Trophoblast cell (in vitro differentiated cells and primary cell): ENCODE measurements around the gene ETV3.

Experiments
- DNase-seq, 2 donors: peaks; one replicate each; pipeline ENCODE4 v3.0.0-alpha.2; 2016
- H2AFZ ChIP-seq: 2 replicates; pipeline ENCODE4 v1.6.1; 2013; ENCODE audit warnings: low read length, moderate library complexity, mild to moderate bottlenecking; ENCODE audit not compliant: insufficient read depth, poor library complexity
- H2AK5ac ChIP-seq: 2 replicates; pipeline ENCODE4 v1.6.1; 2013; ENCODE audit warnings: mild to moderate bottlenecking, low read length
- H2BK120ac ChIP-seq: 2 replicates; pipeline ENCODE4 v1.6.1; 2013; ENCODE audit warnings: low read length, mild to moderate bottlenecking, moderate library complexity; ENCODE audit not compliant: insufficient read depth, poor library complexity
- H2BK12ac ChIP-seq: 2 replicates; pipeline ENCODE4 v1.6.1; 2013; ENCODE audit warnings: mild to moderate bottlenecking, low read length, moderate library complexity
- H2BK5ac ChIP-seq: 2 replicates; pipeline ENCODE4 v1.6.1; 2013; ENCODE audit warnings: low read length, low read depth, moderate library complexity, mild to moderate bottlenecking; ENCODE audit not compliant: poor library complexity
- H3K14ac ChIP-seq: 2 replicates; pipeline ENCODE4 v1.6.1; 2013; ENCODE audit warnings: mild to moderate bottlenecking, low read length
- H3K18ac ChIP-seq: 2 replicates; pipeline ENCODE4 v1.6.1; 2013; ENCODE audit warnings: mild to moderate bottlenecking, low read length
- H3K23ac ChIP-seq: 2 replicates; pipeline ENCODE4 v1.6.1; 2013; ENCODE audit warnings: low read length
- H3K27ac ChIP-seq: 2 replicates; pipeline ENCODE4 v1.5.1; 2013; ENCODE audit warnings: low read depth, mild to moderate bottlenecking, inconsistent platforms, low read length, moderate library complexity
- H3K27me3 ChIP-seq: 2 replicates; pipeline ENCODE4 v1.6.1; 2013; ENCODE audit warnings: inconsistent platforms, mild to moderate bottlenecking, low read length, moderate library complexity; ENCODE audit not compliant: insufficient read depth
- H3K36me3 ChIP-seq, 2 experiments: 1 replicate in 1 of 2; 2 replicates in 1 of 2; pipeline ENCODE4 v1.6.1; 2013; ENCODE audit warnings: low read length in 2 of 2, mild to moderate bottlenecking in 2 of 2, moderate library complexity in 1 of 2; ENCODE audit not compliant: insufficient read depth in 2 of 2, control insufficient read depth in 1 of 2
- H3K4ac ChIP-seq: 2 replicates; pipeline ENCODE4 v1.6.1; 2013; ENCODE audit warnings: low read depth, mild to moderate bottlenecking, low read length, moderate library complexity
- H3K4me1 ChIP-seq, 2 experiments: 1 replicate in 1 of 2; 2 replicates in 1 of 2; pipeline ENCODE4 v1.6.1; 2013; ENCODE audit warnings: low read length in 2 of 2, mild to moderate bottlenecking in 2 of 2, moderate library complexity in 1 of 2; ENCODE audit not compliant: insufficient read depth in 2 of 2, control insufficient read depth in 1 of 2
- H3K4me2 ChIP-seq: 2 replicates; pipeline ENCODE4 v1.6.1; 2013; ENCODE audit warnings: inconsistent platforms, mild to moderate bottlenecking, low read length, moderate library complexity
- H3K4me3 ChIP-seq: 2 replicates; pipeline ENCODE4 v1.5.1; 2013; ENCODE audit warnings: mild to moderate bottlenecking, low read depth, low read length, inconsistent platforms
- H3K79me1 ChIP-seq: one replicate; pipeline ENCODE4 v1.6.1; 2013; ENCODE audit warnings: low read length
- H3K79me2 ChIP-seq: 2 replicates; pipeline ENCODE4 v1.6.1; 2013; ENCODE audit warnings: low read length, mild to moderate bottlenecking; ENCODE audit not compliant: control insufficient read depth, insufficient read depth, poor library complexity
- H3K9ac ChIP-seq: 2 replicates; pipeline ENCODE4 v1.6.1; 2013; ENCODE audit warnings: mild to moderate bottlenecking, low read length
- H3K9me3 ChIP-seq: 2 replicates; pipeline ENCODE4 v1.6.1; 2013; ENCODE audit warnings: low read depth, mild to moderate bottlenecking, control low read depth, inconsistent platforms, low read length; ENCODE audit not compliant: insufficient read depth
- H4K12ac ChIP-seq: 2 replicates; pipeline ENCODE4 v1.6.1; 2013; ENCODE audit warnings: low read depth, mild to moderate bottlenecking, low read length, moderate library complexity
- H4K8ac ChIP-seq: 2 replicates; pipeline ENCODE4 v1.6.1; 2013; ENCODE audit warnings: low read depth, mild to moderate bottlenecking, low read length, moderate library complexity
- H4K91ac ChIP-seq: one replicate; pipeline ENCODE4 v1.6.1; 2013; ENCODE audit warnings: low read depth, mild to moderate bottlenecking, low read length, moderate library complexity
- WGBS: extraction: QIAGEN DNeasy Blood & Tissue Kit; methylation state at CpG from one replicate; pipeline ENCODE4 v1.1.7; 2013; ENCODE audit warnings: missing lambda C conversion rate; ENCODE audit not compliant: insufficient read length, insufficient coverage; ENCODE audit errors: extremely low coverage; 5-methylcytosine and 5-hydroxymethylcytosine counted together

ETV3 gene

GRCh38 chr1:157124855-157125254, 13.3 kb downstream of the ETV3 start:
- H2BK12ac ChIP-seq: no peak overlapping the region
- H3K23ac ChIP-seq: no peak overlapping the region
- H3K36me3 ChIP-seq: peaks cover 27 to 40% of the 10 kb centered on the region in 2 experiments
- no peak overlapping the region for H3K27ac ChIP-seq
- H4K12ac ChIP-seq: no peak overlapping the region
- H3K14ac ChIP-seq: no peak overlapping the region
- no peaks in the 10 kb centered on the region for H3K27me3 ChIP-seq
- H4K91ac ChIP-seq: no peak overlapping the region
- H4K8ac ChIP-seq: no peak overlapping the region
- H3K9ac ChIP-seq: no peak overlapping the region
- H3K4me1 ChIP-seq: no peaks in the 10 kb centered on the region
- no CpG with 5 or more reads among the region's 7 CpGs for WGBS
- DNase-seq: no peak
- no peak overlapping the region for H2AFZ ChIP-seq
- no peak overlapping the region for H2BK5ac ChIP-seq
- no peaks in the 10 kb centered on the region for H3K79me2 ChIP-seq
- H2BK120ac ChIP-seq: no peak overlapping the region
- H3K4me3 ChIP-seq: no peak overlapping the region
- no peak overlapping the region for H3K4ac ChIP-seq
- no peak overlapping the region for H2AK5ac ChIP-seq
- H3K18ac ChIP-seq: no peak overlapping the region
- no peaks in the 10 kb centered on the region for H3K9me3 ChIP-seq
- H3K79me1 ChIP-seq: no peaks in the 10 kb centered on the region
- H3K4me2 ChIP-seq: no peak overlapping the region

- Histone ChIP-seq H3K27ac (no peak overlapping the region), H3K4me2 (no peak overlapping the region), H3K36me3 (peaks cover 7 to 15% of the 10 kb centered on the region in 2 experiments), H3K9ac (no peak overlapping the region), H2BK12ac (no peak overlapping the region), H2AFZ (no peak overlapping the region), H3K79me2 (no peaks in the 10 kb centered on the region), H4K8ac (no peak overlapping the region), H2AK5ac (no peak overlapping the region), H4K12ac (no peak overlapping the region), H3K79me1 (no peaks in the 10 kb centered on the region), H3K23ac (no peak overlapping the region), H3K27me3 (no peaks in the 10 kb centered on the region), H2BK120ac (no peak overlapping the region), H3K4ac (no peak overlapping the region), H3K4me3 (no peak overlapping the region), H3K9me3 (no peaks in the 10 kb centered on the region), H4K91ac (no peak overlapping the region), H2BK5ac (no peak overlapping the region), H3K4me1 (no peaks in the 10 kb centered on the region), H3K18ac (no peak overlapping the region), H3K14ac (no peak overlapping the region)
- DNase-seq: no peak
- WGBS: no CpG with 5 or more reads among the region's 2 CpGs
Observed at GRCh38 chr1:157119448-157119847, 18.7 kb downstream of the ETV3 start.

DNA sequence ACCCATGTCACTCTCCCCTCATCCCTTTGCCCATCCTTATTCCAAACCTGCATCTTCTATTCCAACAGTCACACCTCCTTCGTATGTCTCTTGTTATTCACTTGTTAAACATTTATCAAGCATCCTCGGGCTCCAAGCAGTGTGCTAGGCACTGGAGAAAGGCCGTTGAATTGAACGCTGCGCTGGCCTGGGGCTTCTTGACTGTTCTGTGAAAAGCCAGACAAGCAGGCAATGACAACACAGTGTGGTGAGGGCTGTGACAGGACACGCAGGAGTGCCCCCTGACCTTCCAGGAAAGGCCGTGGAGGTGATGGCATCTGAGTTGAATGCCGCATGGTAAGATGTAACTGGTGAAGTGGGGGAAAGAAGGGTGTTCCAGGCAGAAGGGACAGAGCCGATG, 19.2 kb downstream of the ETV3 start:
- no peaks in the 10 kb centered on the region for H3K9me3 ChIP-seq
- WGBS: no CpG with 5 or more reads among the region's 9 CpGs
- H2AK5ac ChIP-seq: no peak overlapping the region
- no peak overlapping the region for H3K18ac ChIP-seq
- peaks cover 7 to 15% of the 10 kb centered on the region in 2 experiments for H3K36me3 ChIP-seq
- no peak overlapping the region for H4K91ac ChIP-seq
- no peak for DNase-seq
- H2AFZ ChIP-seq: no peak overlapping the region
- H3K23ac ChIP-seq: no peak overlapping the region
- H3K4me1 ChIP-seq: no peaks in the 10 kb centered on the region
- no peak overlapping the region for H3K9ac ChIP-seq
- H3K4me2 ChIP-seq: no peak overlapping the region
- no peaks in the 10 kb centered on the region for H3K27me3 ChIP-seq
- no peaks in the 10 kb centered on the region for H3K79me1 ChIP-seq
- H3K4me3 ChIP-seq: no peak overlapping the region
- no peak overlapping the region for H3K27ac ChIP-seq
- no peak overlapping the region for H2BK120ac ChIP-seq
- no peaks in the 10 kb centered on the region for H3K79me2 ChIP-seq
- no peak overlapping the region for H3K14ac ChIP-seq
- H2BK12ac ChIP-seq: no peak overlapping the region
- no peak overlapping the region for H4K12ac ChIP-seq
- H2BK5ac ChIP-seq: no peak overlapping the region
- H3K4ac ChIP-seq: no peak overlapping the region
- no peak overlapping the region for H4K8ac ChIP-seq

GRCh38 chr1:157117527-157118057, 20.6 kb downstream of the ETV3 start:
- no peak overlapping the region for H3K18ac ChIP-seq
- no peaks in the 10 kb centered on the region for H3K27me3 ChIP-seq
- H2BK12ac ChIP-seq: no peak overlapping the region
- H4K8ac ChIP-seq: no peak overlapping the region
- WGBS: no CpG with 5 or more reads among the region's 4 CpGs
- no peaks in the 10 kb centered on the region for H3K79me2 ChIP-seq
- no peaks in the 10 kb centered on the region for H3K9me3 ChIP-seq
- no peak overlapping the region for H3K27ac ChIP-seq
- H2AK5ac ChIP-seq: no peak overlapping the region
- H2BK5ac ChIP-seq: no peak overlapping the region
- no peak overlapping the region for H3K9ac ChIP-seq
- H4K12ac ChIP-seq: no peak overlapping the region
- no peak overlapping the region for H3K4me2 ChIP-seq
- no peak overlapping the region for H3K4me3 ChIP-seq
- H3K23ac ChIP-seq: no peak overlapping the region
- H4K91ac ChIP-seq: no peak overlapping the region
- no peak overlapping the region for H3K14ac ChIP-seq
- DNase-seq: no peak
- no peak overlapping the region for H2AFZ ChIP-seq
- H3K79me1 ChIP-seq: no peaks in the 10 kb centered on the region
- H3K4me1 ChIP-seq: no peaks in the 10 kb centered on the region
- peaks cover 2 to 4% of the 10 kb centered on the region in 2 experiments for H3K36me3 ChIP-seq
- no peak overlapping the region for H3K4ac ChIP-seq
- H2BK120ac ChIP-seq: no peak overlapping the region
